ENCODE data around the gene STK4. TPM values are rescaled to one million over a fixed set of nuclear protein-coding genes. Genes with fewer than 3 reads are reported as not detected.

The STK4 gene
- total and polyA plus RNA-seq, 8 donors: 25.0 to 63.7 (median 28.2) TPM

DNA sequence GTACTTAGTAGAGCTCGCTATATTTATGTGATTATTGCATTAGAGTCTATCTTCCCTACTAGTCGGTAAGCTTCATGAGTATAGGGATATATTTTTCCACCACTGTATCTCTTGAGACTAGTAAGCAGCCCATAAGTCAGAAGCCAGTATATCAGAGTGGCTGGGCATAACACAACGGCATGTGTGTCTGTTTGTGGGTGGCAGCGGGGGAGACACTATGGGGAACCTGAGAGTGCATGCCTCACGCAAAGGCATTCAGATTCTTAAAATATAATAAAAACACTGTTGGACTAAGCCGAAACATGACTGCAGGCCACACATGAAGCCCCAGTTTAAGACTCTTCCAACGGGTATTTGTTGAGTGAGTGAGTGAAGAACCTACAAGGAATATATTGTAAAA lies 126.6 kb downstream of the STK4 start:
- Histone ChIP-seq H3K27me3 (peaks cover 9 to 21% of the 10 kb centered on the region in 2 donors), H3K4me3 (no peak overlapping the region), H3K9me3 (no peaks in the 10 kb centered on the region), H3K4me1 (peaks cover 4 to 5% of the 10 kb centered on the region in 2 donors), H3K36me3 (peaks cover 0 to 19% of the 10 kb centered on the region in 2 donors), H3K27ac (no peak overlapping the region)
- intact Hi-C loops (cut with DNase I): loop anchor here in 1 of 2 donors (10.0 kb wide), 1 partner anchor 48 kb away; no protein-coding TSS in a partner anchor
- DNase-seq (no peak), ATAC-seq (no peak)
- TF ChIP-seq, protein P1, sequence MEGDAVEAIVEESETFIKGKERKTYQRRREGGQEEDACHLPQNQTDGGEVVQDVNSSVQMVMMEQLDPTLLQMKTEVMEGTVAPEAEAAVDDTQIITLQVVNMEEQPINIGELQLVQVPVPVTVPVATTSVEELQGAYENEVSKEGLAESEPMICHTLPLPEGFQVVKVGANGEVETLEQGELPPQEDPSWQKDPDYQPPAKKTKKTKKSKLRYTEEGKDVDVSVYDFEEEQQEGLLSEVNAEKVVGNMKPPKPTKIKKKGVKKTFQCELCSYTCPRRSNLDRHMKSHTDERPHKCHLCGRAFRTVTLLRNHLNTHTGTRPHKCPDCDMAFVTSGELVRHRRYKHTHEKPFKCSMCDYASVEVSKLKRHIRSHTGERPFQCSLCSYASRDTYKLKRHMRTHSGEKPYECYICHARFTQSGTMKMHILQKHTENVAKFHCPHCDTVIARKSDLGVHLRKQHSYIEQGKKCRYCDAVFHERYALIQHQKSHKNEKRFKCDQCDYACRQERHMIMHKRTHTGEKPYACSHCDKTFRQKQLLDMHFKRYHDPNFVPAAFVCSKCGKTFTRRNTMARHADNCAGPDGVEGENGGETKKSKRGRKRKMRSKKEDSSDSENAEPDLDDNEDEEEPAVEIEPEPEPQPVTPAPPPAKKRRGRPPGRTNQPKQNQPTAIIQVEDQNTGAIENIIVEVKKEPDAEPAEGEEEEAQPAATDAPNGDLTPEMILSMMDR (IDR thresholded peaks at IDR 0.05): no peak

DNA sequence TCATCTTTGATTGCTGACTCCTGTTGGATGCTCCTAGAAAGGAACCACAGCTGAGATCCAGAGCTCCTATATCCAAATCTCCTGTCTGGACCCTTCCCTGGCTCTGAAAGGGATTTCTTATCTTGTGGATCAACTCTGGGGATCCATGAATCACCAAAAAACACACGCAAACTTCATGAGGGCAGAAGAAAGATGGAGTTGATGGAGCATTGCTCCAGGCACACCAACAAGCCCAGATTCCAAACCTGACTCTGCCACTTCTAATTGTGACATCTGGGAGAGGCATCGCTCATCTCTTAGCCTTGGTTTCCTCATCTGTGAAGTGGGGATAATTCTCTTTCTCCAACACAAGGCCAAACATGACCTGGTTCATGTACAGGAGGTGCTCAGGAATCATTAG lies 127.9 kb downstream of the STK4 start:
- Histone ChIP-seq H3K4me1 (peaks cover 8 to 15% of the 10 kb centered on the region in 2 donors), H3K36me3 (peaks cover 0 to 12% of the 10 kb centered on the region in 2 donors), H3K27ac (no peak overlapping the region), H3K27me3 (peaks cover 16 to 34% of the 10 kb centered on the region in 2 donors), H3K9me3 (no peaks in the 10 kb centered on the region), H3K4me3 (no peak overlapping the region)
- ATAC-seq (no peak), DNase-seq (no peak)
- intact Hi-C loops (cut with DNase I): loop anchor here in 1 of 2 donors (10.0 kb wide), 1 partner anchor 49 kb away; no protein-coding TSS in a partner anchor
- TF ChIP-seq, protein P1 (IDR thresholded peaks at IDR 0.05): no peak

DNA sequence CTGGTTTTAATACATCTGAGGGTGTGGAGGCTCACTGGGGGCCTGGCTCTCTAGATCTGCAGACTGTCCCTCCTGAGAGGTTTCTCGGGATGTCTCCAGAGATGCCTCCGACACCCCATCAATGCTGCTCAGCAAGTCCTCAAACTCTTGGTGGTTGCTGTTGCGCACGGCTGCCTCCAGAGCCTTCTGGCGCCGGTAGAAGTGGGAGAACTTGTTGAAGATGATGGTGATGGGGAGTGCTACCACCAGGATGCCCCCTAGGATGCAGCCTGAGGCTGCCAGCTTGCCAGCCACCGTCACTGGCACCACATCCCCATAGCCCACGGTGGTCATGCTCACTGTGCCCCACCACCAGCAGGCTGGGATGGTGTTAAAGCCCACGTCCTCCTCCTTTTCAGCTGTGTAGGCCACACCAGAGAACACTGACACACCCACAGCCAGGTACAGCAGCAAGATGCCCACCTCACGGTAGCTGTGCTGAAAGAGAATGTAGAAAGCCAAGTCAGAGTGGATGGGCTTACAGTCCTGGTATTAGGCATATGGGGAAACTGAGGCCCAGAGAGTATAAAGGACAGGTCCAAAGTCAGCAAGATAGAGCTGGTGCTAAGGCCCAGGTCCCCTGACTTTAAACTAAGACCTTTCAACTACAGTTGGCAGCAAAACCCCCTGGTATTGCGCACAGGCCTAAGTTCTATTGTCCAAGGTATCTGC lies 128.7 kb downstream of the STK4 start:
- TF ChIP-seq, protein P1 (IDR thresholded peaks at IDR 0.05): no peak
- Histone ChIP-seq H3K9me3 (no peaks in the 10 kb centered on the region), H3K27me3 (peaks cover 19 to 42% of the 10 kb centered on the region in 2 donors), H3K27ac (no peak overlapping the region), H3K4me1 (peaks cover 8 to 15% of the 10 kb centered on the region in 2 donors), H3K36me3 (peaks cover 0 to 12% of the 10 kb centered on the region in 2 donors), H3K4me3 (no peak overlapping the region)
- DNase-seq (peak in 1 of 4 donors; percentile 67), ATAC-seq (no peak)
- intact Hi-C loops (cut with DNase I): loop anchor here in 1 of 2 donors (10.0 kb wide), 1 partner anchor 50 kb away; no protein-coding TSS in a partner anchor

DNA sequence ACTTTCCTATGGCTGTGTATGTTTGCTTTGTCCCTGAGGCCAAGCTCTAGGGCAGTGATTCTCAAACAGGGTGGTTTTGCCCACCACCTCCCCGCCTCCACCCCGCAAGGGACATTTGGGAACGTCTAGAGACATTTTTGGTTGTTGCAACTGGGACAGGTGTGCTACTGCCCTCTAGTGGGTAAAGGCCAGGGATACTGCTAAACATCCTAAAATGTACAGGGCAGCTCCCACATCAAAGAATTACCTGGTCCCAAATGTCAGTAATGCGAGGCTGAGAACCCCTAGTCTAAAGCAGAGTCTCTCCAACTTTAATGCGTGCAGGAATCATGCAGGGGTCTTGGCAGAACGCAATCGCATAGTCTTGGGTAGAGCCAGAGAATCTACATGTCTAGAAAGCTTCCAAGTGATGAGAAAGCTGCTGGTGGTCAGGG lies 129.5 kb downstream of the STK4 start:
- intact Hi-C loops (cut with DNase I): loop anchor here in 1 of 2 donors (10.0 kb wide), 1 partner anchor 51 kb away; no protein-coding TSS in a partner anchor
- TF ChIP-seq, protein P1 (IDR thresholded peaks at IDR 0.05): peak; percentile 51 to 64
- peak; percentile 82 for ATAC-seq

DNA sequence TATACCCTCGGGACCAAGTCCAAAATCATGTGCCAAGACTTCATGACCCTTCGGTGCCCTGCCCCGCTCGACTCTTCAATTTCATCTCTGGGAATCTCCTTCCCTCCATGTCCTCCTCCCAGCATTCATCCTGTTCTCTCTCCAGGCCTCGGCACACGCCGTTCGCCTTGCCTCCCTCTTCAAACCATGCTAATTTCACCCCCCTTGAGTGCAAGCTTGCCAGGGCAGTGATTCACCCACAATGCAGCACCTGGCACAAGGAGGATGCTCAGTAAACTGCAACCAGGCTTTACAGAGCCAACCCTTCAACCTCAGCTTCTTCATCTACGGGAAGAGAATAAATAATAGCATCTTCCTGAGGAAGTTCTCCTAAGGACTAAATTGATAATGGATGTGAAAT lies 130.5 kb downstream of the STK4 start:
- Histone ChIP-seq H3K36me3 (no peaks in the 10 kb centered on the region), H3K4me1 (peaks cover 8 to 22% of the 10 kb centered on the region in 2 donors), H3K4me3 (no peak overlapping the region), H3K27me3 (peaks cover 22 to 59% of the 10 kb centered on the region in 2 donors), H3K27ac (no peak overlapping the region), H3K9me3 (no peaks in the 10 kb centered on the region)
- intact Hi-C loops (cut with DNase I): loop anchor here in 1 of 2 donors (10.0 kb wide), 1 partner anchor 52 kb away; no protein-coding TSS in a partner anchor
- no peak for DNase-seq
- TF ChIP-seq, protein P1 (IDR thresholded peaks at IDR 0.05): no peak
- no peak for ATAC-seq

More for the DNA sequence above, 129.5 kb downstream of the STK4 start:
- Histone ChIP-seq H3K9me3 (no peaks in the 10 kb centered on the region), H3K27me3 (peaks cover 22 to 50% of the 10 kb centered on the region in 2 donors), H3K36me3 (peaks cover 0 to 5% of the 10 kb centered on the region in 2 donors), H3K27ac (no peak overlapping the region), H3K4me3 (no peak overlapping the region), H3K4me1 (peaks cover 8 to 21% of the 10 kb centered on the region in 2 donors)
- DNase-seq: peak in 1 of 4 donors; percentile 42

Data from left lung (tissue), 10 donors.